GM23248 (cell line): ENCODE results near the gene DEFB119. TPM values are rescaled to one million over a fixed set of nuclear protein-coding genes. Genes with fewer than 3 reads are reported as not detected.
"Not testable (repeated sequence)": the region's sequence is repeated elsewhere in the genome, so short reads cannot be mapped to it uniquely, and the experiment has no call there.

ENCODE experiments used
- DNase-seq: peaks from one replicate; pipeline ENCODE4 v3.0.0-alpha.2; 2015
- H2AFZ ChIP-seq: fragments of 200-600 bp; sonication (generic); 2 replicates; pipeline ENCODE4 v1.6.1; 2016; ENCODE audit warnings: antibody characterized with exemption
- H3F3A ChIP-seq: fragments of 200-600 bp; sonication (generic); 2 replicates; pipeline ENCODE4 v1.6.1; 2016; ENCODE audit warnings: mild to moderate bottlenecking, antibody characterized with exemption, mixed run types; ENCODE audit not compliant: insufficient read depth
- H3K27ac ChIP-seq: fragments of 200-600 bp; sonication (generic); 2 replicates; pipeline ENCODE4 v1.5.1; 2016; ENCODE audit warnings: mild to moderate bottlenecking
- H3K27me3 ChIP-seq: fragments of 200-600 bp; sonication (generic); replicated peaks from 2 replicates; pipeline ENCODE4 v1.6.1; 2016; ENCODE audit warnings: mild to moderate bottlenecking; ENCODE audit not compliant: insufficient read depth
- H3K36me3 ChIP-seq: fragments of 200-600 bp; sonication (generic); 2 replicates; pipeline ENCODE4 v1.6.1; 2016; ENCODE audit warnings: low read depth, mild to moderate bottlenecking
- H3K4me1 ChIP-seq: fragments of 200-600 bp; sonication (generic); 2 replicates; pipeline ENCODE4 v1.6.1; 2016; ENCODE audit warnings: mild to moderate bottlenecking; ENCODE audit not compliant: insufficient read depth
- H3K4me2 ChIP-seq: fragments of 200-600 bp; sonication (generic); one replicate; pipeline ENCODE4 v1.6.1; 2016; ENCODE audit warnings: mild to moderate bottlenecking; ENCODE audit not compliant: unreplicated experiment
- H3K4me3 ChIP-seq: fragments of 200-600 bp; sonication (generic); 2 replicates; pipeline ENCODE4 v1.5.1; 2016; ENCODE audit warnings: mild to moderate bottlenecking
- H3K79me2 ChIP-seq: fragments of 200-600 bp; sonication (generic); 2 replicates; pipeline ENCODE4 v1.6.1; 2016; ENCODE audit warnings: mild to moderate bottlenecking; ENCODE audit not compliant: insufficient read depth
- H3K9ac ChIP-seq: fragments of 200-600 bp; sonication (generic); 2 replicates; pipeline ENCODE4 v1.6.1; 2016; ENCODE audit warnings: mild to moderate bottlenecking
- H3K9me2 ChIP-seq: fragments of 200-600 bp; sonication (generic); 2 replicates; pipeline ENCODE4 v1.6.1; 2016; ENCODE audit warnings: mixed run types, mild to moderate bottlenecking, moderate library complexity; ENCODE audit not compliant: insufficient read depth
- H3K9me3 ChIP-seq: fragments of 200-600 bp; sonication (generic); one replicate; pipeline ENCODE4 v1.6.1; 2017; ENCODE audit warnings: low read depth
- H4K20me1 ChIP-seq: fragments of 200-600 bp; sonication (generic); 2 replicates; pipeline ENCODE4 v1.6.0; 2016; ENCODE audit not compliant: insufficient read depth
- EZH2 ChIP-seq: fragments of 200-600 bp; sonication (generic); IDR thresholded peaks from 2 replicates; pipeline ENCODE4 v1.6.1; 2018; ENCODE audit warnings: antibody characterized with exemption, mild to moderate bottlenecking; ENCODE audit not compliant: insufficient read depth, poor library complexity, severe bottlenecking
- EZH2phosphoT487 ChIP-seq: fragments of 200-600 bp; sonication (generic); IDR thresholded peaks from 2 replicates; pipeline ENCODE4 v1.6.1; 2018; ENCODE audit warnings: antibody characterized with exemption, moderate library complexity, mild to moderate bottlenecking, low read depth; ENCODE audit not compliant: insufficient read depth
- WGBS, 2 experiments: methylation state at CpG; one replicate each; pipeline ENCODE4 v1.1.6; 2015 to 2017; ENCODE audit warnings: low lambda C conversion rate in 2 of 2, low coverage in 1 of 2; ENCODE audit errors: missing lambda C conversion rate in 2 of 2; 5-methylcytosine and 5-hydroxymethylcytosine counted together
- in situ Hi-C: fragments of 300-500 bp; cut with MboI; formaldehyde crosslinking; loops from 2 replicates; pipeline ENCODE4 v1.15.0; 2020
- polyA plus RNA-seq: library from polyadenylated mRNA; unstranded; fragments of >200 nt; fragmentation: Nextera tagmentation; extraction: Ambion mirVana; gene quantifications from 2 replicates; pipeline ENCODE4 v1.2.1, GENCODE V29; 2016
- total RNA-seq: library from RNA; depleted of rRNA; stranded (reverse); fragments of >200 nt; shearing (Covaris generic); gene quantifications from 2 replicates; pipeline ENCODE4 v1.2.3, GENCODE V29; 2014

Gene DEFB119
- total and polyA plus RNA-seq, 2 experiments from 2014 or later, result not detected

DNA sequence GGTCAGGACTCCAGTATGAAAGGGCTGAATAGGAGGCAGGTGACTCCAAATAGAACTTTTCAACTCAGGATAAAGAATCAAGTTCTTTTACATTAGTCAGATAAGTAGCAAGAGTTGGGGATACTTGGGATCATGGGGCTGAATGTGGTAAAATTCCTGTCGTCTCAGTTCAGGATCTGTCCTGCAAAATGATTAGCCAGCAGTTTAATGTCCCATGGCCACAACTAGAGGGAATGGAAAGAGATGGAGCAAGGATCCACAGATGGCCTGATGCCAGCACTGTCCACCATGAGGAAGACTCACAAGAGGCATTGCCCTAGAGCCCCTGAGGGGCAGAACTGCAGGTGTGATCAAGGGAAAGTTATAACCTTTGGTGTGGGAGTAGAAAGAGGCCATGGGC, 13.5 kb upstream of the DEFB119 start:
- H3K36me3 ChIP-seq, result no peaks in the 10 kb centered on the region
- no peak overlapping the region for H2AFZ ChIP-seq
- H3K27ac ChIP-seq, result no peak overlapping the region
- H3K9me2 ChIP-seq, result no peaks in the 10 kb centered on the region
- no peak overlapping the region for H3K4me3 ChIP-seq
- WGBS, 2 experiments, result 0 to 7% methylated on average over 1 of the region's 1 CpG
- no peaks in the 10 kb centered on the region for H3K27me3 ChIP-seq
- in situ Hi-C loops, result no loop called here
- H3K9me3 ChIP-seq, result no peaks in the 10 kb centered on the region
- TF ChIP-seq EZH2phosphoT487 (no peak), EZH2 (no peak)
- no peak for DNase-seq
- no peak overlapping the region for H3K9ac ChIP-seq
- no peak overlapping the region for H3K4me2 ChIP-seq
- no peaks in the 10 kb centered on the region for H3K79me2 ChIP-seq
- no peaks in the 10 kb centered on the region for H3F3A ChIP-seq
- no peaks in the 10 kb centered on the region for H4K20me1 ChIP-seq
- H3K4me1 ChIP-seq, result no peaks in the 10 kb centered on the region

DNA sequence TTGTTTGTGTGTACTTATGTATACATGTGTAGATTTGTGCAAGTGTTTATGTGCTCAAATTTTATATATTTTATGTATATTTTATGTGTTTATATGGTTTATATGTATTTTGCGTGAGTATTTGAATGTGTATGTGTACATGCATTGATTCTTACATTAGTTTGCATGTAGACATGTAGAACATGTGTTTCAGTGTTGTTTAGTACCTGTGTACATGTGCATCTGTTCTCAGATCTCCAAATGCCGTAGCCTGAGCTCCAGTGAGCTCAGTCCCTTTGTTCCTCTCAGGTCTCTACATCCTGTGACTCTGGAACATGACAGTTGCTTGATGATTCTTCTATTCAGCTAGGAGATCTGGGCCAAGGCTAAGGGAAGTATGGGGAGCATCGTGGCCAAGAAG, 4.5 kb upstream of the DEFB119 start:
- in situ Hi-C loops, result no loop called here
- H3K27me3 ChIP-seq, result no peaks in the 10 kb centered on the region
- no peaks in the 10 kb centered on the region for H3K36me3 ChIP-seq
- H3K4me3 ChIP-seq, result no peak overlapping the region
- TF ChIP-seq EZH2phosphoT487 (no peak), EZH2 (no peak)
- no peak for DNase-seq
- no peaks in the 10 kb centered on the region for H3K79me2 ChIP-seq
- H3F3A ChIP-seq, result no peaks in the 10 kb centered on the region
- no peak overlapping the region for H3K4me2 ChIP-seq
- H3K27ac ChIP-seq, result no peak overlapping the region
- H3K9ac ChIP-seq, result no peak overlapping the region
- no peaks in the 10 kb centered on the region for H4K20me1 ChIP-seq
- H3K4me1 ChIP-seq, result no peaks in the 10 kb centered on the region
- no peaks in the 10 kb centered on the region for H3K9me2 ChIP-seq
- 4 to 6% methylated on average over 3 of the region's 3 CpGs for WGBS, 2 experiments
- no peaks in the 10 kb centered on the region for H3K9me3 ChIP-seq
- no peak overlapping the region for H2AFZ ChIP-seq

DNA sequence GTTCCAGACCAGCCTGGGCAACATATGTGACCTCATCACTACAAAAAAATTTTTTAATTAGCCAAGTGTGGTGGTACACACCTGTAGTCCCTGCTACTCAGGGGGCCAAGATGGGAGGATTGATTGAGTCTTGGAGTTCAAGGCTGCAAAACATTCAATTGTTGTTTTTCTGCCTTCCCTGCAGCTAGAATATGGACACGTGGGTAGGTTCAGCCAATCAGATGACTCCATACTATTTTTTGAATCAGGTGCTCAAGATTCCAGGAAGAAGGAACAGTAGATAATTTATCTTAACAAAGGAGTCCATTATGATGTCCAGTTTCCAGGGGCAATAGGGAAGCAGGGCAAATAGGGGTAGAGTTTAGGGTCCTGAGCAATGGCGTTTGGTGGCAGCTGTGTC, 2.4 kb upstream of the DEFB119 start:
- no peak overlapping the region for H3K4me2 ChIP-seq
- no peaks in the 10 kb centered on the region for H3K9me2 ChIP-seq
- TF ChIP-seq EZH2, result no peak
- no peak for TF ChIP-seq EZH2phosphoT487
- H3K27me3 ChIP-seq, result no peaks in the 10 kb centered on the region
- in situ Hi-C loops, result no loop called here
- no peaks in the 10 kb centered on the region for H3K79me2 ChIP-seq
- no peak overlapping the region for H2AFZ ChIP-seq
- H3K27ac ChIP-seq, result no peak overlapping the region
- H3K36me3 ChIP-seq, result no peaks in the 10 kb centered on the region
- no peaks in the 10 kb centered on the region for H3F3A ChIP-seq
- H3K9ac ChIP-seq, result no peak overlapping the region
- DNase-seq, result no peak
- no peaks in the 10 kb centered on the region for H3K9me3 ChIP-seq
- no peak overlapping the region for H3K4me3 ChIP-seq
- no peaks in the 10 kb centered on the region for H3K4me1 ChIP-seq
- WGBS, 2 experiments, result 2 to 6% methylated on average over 2 of the region's 2 CpGs
- H4K20me1 ChIP-seq, result no peaks in the 10 kb centered on the region

DNA sequence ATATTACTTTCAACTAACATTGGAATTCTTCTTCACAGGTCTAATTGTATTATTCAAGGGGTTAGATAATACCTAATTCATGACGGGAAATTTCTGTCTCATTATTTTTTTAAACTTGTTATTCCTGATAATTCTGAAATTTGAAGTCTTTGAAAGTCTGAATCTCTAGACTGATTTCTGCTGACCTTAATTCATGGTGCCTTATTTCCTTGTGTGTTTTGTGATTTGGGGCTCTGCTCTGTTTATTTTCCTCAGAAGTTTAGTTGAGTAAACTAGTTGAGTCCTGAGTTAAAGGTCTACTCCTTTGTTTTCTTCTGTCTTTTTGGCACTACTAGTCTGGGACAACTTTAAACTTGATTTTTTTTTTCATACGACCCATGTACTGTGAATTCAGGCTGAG, 16.0 kb downstream of the DEFB119 start:
- Histone ChIP-seq H3K9me3 (no peaks in the 10 kb centered on the region), H3K4me2 (no peak overlapping the region), H3K36me3 (no peaks in the 10 kb centered on the region), H3F3A (no peaks in the 10 kb centered on the region), H3K27ac (no peak overlapping the region), H3K9ac (no peak overlapping the region), H3K79me2 (no peaks in the 10 kb centered on the region), H4K20me1 (no peaks in the 10 kb centered on the region), H3K27me3 (no peaks in the 10 kb centered on the region), H3K9me2 (no peaks in the 10 kb centered on the region), H2AFZ (no peak overlapping the region), H3K4me3 (no peak overlapping the region), H3K4me1 (no peaks in the 10 kb centered on the region)
- WGBS, 2 experiments, result 15 to 20% methylated on average over 2 of the region's 2 CpGs
- in situ Hi-C loops, result no loop called here
- no peak for TF ChIP-seq EZH2phosphoT487
- DNase-seq, result no peak

DNA sequence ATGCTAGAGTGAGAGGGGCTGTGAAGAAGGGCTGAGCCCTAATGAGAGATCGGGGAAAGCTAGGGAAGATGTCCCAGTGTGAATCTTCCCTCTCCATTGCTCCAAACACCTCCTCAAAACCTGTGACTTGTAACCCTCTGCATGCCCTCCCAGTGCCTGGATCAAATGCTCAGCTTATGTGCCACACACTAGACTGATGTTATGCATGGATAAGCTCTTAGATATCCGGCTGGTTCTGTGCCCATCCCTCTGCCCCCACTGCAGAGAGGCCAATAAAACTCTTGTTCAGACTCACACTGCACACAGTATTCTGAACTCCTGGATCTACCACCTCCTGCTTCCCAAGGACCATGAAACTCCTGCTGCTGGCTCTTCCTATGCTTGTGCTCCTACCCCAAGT, 22.1 kb downstream of the DEFB119 start, which contains the start of gene DEFB118:
Gene DEFB118 (plus strand): TSS at position 301 of the 400 bp plus-strand sequence. CDS start 50 bp downstream, at position 351.
- H3K9me3 ChIP-seq, result no peaks in the 10 kb centered on the region
- no peaks in the 10 kb centered on the region for H4K20me1 ChIP-seq
- no peak for DNase-seq
- WGBS, 2 experiments, result 13 to 14% methylated on average over 2 of the region's 2 CpGs
- no peaks in the 10 kb centered on the region for H3K9me2 ChIP-seq
- no peak within 1 kb of the TSS for H3K27ac ChIP-seq
- H3K4me1 ChIP-seq, result no peaks in the 10 kb centered on the region
- H3K4me2 ChIP-seq, result no peak within 1 kb of the TSS
- H2AFZ ChIP-seq, result no peak within 1 kb of the TSS
- H3K36me3 ChIP-seq, result no peaks in the 10 kb centered on the region
- no peaks in the 10 kb centered on the region for H3F3A ChIP-seq
- H3K79me2 ChIP-seq, result no peaks in the 10 kb centered on the region
- H3K27me3 ChIP-seq, result no peaks in the 10 kb centered on the region
- in situ Hi-C loops, result no loop called here
- no peak within 1 kb of the TSS for H3K4me3 ChIP-seq
- no peak within 1 kb of the TSS for H3K9ac ChIP-seq
- TF ChIP-seq EZH2phosphoT487 (no peak), EZH2 (no peak)

DNA sequence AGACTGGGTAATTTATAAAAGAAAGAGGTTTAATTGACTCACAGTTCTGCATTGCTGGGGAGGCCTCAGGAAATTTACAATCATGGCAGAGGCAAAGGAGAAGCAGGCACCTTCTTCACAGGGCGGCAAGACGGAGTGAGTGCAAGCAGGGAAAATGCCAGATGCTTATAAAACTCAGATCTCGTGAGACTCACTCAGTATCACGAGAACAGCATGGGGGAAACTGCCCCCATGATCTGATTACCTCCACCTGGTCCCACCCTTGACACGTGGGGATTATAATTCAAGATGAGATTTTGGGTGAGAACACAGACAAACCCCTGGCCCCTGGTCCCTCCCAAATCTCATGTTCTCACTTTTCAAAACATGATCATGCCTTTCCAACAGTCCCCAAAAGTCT, 26.1 kb downstream of the DEFB119 start:
- in situ Hi-C loops, H3K4me2 ChIP-seq, H3K9ac ChIP-seq, H3K27me3 ChIP-seq, H3K9me2 ChIP-seq, DNase-seq, H3K36me3 ChIP-seq, H3K9me3 ChIP-seq, H2AFZ ChIP-seq, H4K20me1 ChIP-seq, H3K4me1 ChIP-seq, H3F3A ChIP-seq, H3K79me2 ChIP-seq, H3K4me3 ChIP-seq, H3K27ac ChIP-seq: not testable (repeated sequence)
- 29 to 34% methylated on average over 5 of the region's 5 CpGs for WGBS, 2 experiments
